NB4 (cell line): ENCODE results near the gene SLC10A3.

Experiments
- DNase-seq: peaks from one replicate; pipeline ENCODE4 v3.0.0; 2010; ENCODE audit warnings: low read depth
- H3K4me3 ChIP-seq: one replicate; pipeline ENCODE4 v1.5.1; 2011; ENCODE audit warnings: mild to moderate bottlenecking, low read depth, low read length, moderate library complexity
- CTCF ChIP-seq: IDR thresholded peaks from one replicate; pipeline ENCODE4 v1.5.1; 2012; ENCODE audit warnings: low read depth, low read length
- MAX ChIP-seq: IDR thresholded peaks from 2 replicates; pipeline ENCODE4 v1.6.1; 2011; ENCODE audit warnings: low read depth, low read length
- MYC ChIP-seq: IDR thresholded peaks from 2 replicates; pipeline ENCODE4 v1.6.1; 2011; ENCODE audit warnings: low read depth, low read length
- POLR2A ChIP-seq: IDR thresholded peaks from 2 replicates; pipeline ENCODE4 v1.6.1; 2011; ENCODE audit warnings: mild to moderate bottlenecking; ENCODE audit not compliant: insufficient read length; ENCODE audit errors: extremely low read depth

The SLC10A3 gene

GRCh38 chrX:154519389-154519788, 29.0 kb upstream of the SLC10A3 start:
- H3K4me3 ChIP-seq: no peak overlapping the region
- DNase-seq: no peak
- TF ChIP-seq POLR2A (no peak), MYC (no peak)

GRCh38 chrX:154517101-154517781, 26.8 kb upstream of the SLC10A3 start:
- no peak for TF ChIP-seq CTCF
- no peak for TF ChIP-seq POLR2A
- no peak for TF ChIP-seq MYC
- no peak for TF ChIP-seq MAX
- DNase-seq: no peak
- peak overlapping the region; percentile 71 for H3K4me3 ChIP-seq

GRCh38 chrX:154516656-154517100, 26.2 kb upstream of the SLC10A3 start:
- no peak for TF ChIP-seq POLR2A
- no peak for TF ChIP-seq MAX
- no peak for TF ChIP-seq CTCF
- no peak for TF ChIP-seq MYC
- peak overlapping the region; percentile 71 for H3K4me3 ChIP-seq
- DNase-seq: peak; percentile 68

- TF ChIP-seq MYC (no peak), CTCF (no peak), POLR2A (peak; percentile 82), MAX (no peak)
- DNase-seq: peak; percentile 91
- H3K4me3 ChIP-seq: peak within 1 kb of the TSS; percentile 71
Measured at GRCh38 chrX:154515966-154516655, 25.7 kb upstream of the SLC10A3 start, which contains the start of gene FAM3A. TSS of gene FAM3A (minus strand) at chrX:154516232. CDS start at chrX:154515772, 460 bp downstream.

GRCh38 chrX:154515090-154515965, 24.9 kb upstream of the SLC10A3 start:
- H3K4me3 ChIP-seq: peak overlapping the region; percentile 63
- TF ChIP-seq CTCF: no peak
- no peak for TF ChIP-seq MAX
- TF ChIP-seq MYC: no peak
- no peak for TF ChIP-seq POLR2A
- no peak for DNase-seq
